Esophagus squamous epithelium (tissue), 5 donors: ENCODE measurements around the gene COL24A1. TPM values are rescaled to one million over a fixed set of nuclear protein-coding genes. Genes with fewer than 3 reads are reported as not detected.

Experiments
- DNase-seq: peaks from one replicate; lab custom pipeline; 2025; lab: John Stamatoyannopoulos, UW
- H3K27ac ChIP-seq, 4 donors: fragments of 200-600 bp; sonication (generic); one replicate each; pipeline ENCODE4 v1.5.1; 2016 to 2019; ENCODE audit warnings: mild to moderate bottlenecking in 1 of 4
- H3K27me3 ChIP-seq, 4 donors: fragments of 200-600 bp; sonication (generic); 1 replicate in 3 of 4; 2 replicates in 1 of 4; pipeline versions ENCODE4 v1.5.1 to v1.6.0; 2017 to 2021; ENCODE audit warnings: antibody characterized with exemption in 1 of 4
- H3K36me3 ChIP-seq, 3 donors: fragments of 200-600 bp; sonication (generic); one replicate each; pipeline ENCODE4 v1.5.1; 2016 to 2019
- H3K4me1 ChIP-seq, 3 donors: fragments of 200-600 bp; sonication (generic); one replicate each; pipeline ENCODE4 v1.5.1; 2017 to 2019
- H3K4me3 ChIP-seq, 4 donors: fragments of 200-600 bp; sonication (generic); 1 replicate in 3 of 4; 2 replicates in 1 of 4; pipeline ENCODE4 v1.5.1; 2016 to 2019; ENCODE audit warnings: mild to moderate bottlenecking in 2 of 4, moderate library complexity in 1 of 4
- H3K9me3 ChIP-seq, 3 donors: fragments of 200-600 bp; sonication (generic); one replicate each; pipeline ENCODE4 v1.5.1; 2016 to 2019
- CTCF ChIP-seq, 6 experiments: fragments of 450-650 bp in 4 of 6; fragments of 200-600 bp in 2 of 6; sonication (generic) in 2 of 6; IDR thresholded peaks; one replicate each; pipeline ENCODE4 v1.5.1; 2016 to 2019; ENCODE audit warnings: antibody characterized with exemption in 6 of 6, mild to moderate bottlenecking in 4 of 6, moderate library complexity in 4 of 6
- POLR2A ChIP-seq, 4 donors: fragments of 450-650 bp; IDR thresholded peaks; one replicate each; pipeline ENCODE4 v1.6.1; 2017; ENCODE audit warnings: antibody characterized with exemption in 4 of 4, mild to moderate bottlenecking in 4 of 4, moderate library complexity in 3 of 4
- WGBS, 2 donors: methylation state at CpG; one replicate each; pipeline ENCODE4 v1.1.5; 2018; 5-methylcytosine and 5-hydroxymethylcytosine counted together
- intact Hi-C: fragments of 100-400 bp; cut with DNase I; formaldehyde crosslinking; loops from one replicate; pipeline ENCODE4 v1.15.0; 2022
- total RNA-seq, 4 donors: library from RNA; depleted of rRNA; stranded (reverse); fragments of >200 nt; gene quantifications; one replicate each; pipeline ENCODE4 v1.1.0, GENCODE V29; 2016
- donor health status: DM: yes; HTN: yes; CAD: no.

The COL24A1 gene
- total RNA-seq, 4 donors from 2014 or later: 0.15 to 0.38 TPM; not detected in 2

- no peak overlapping the region for H3K4me3 ChIP-seq
- H3K36me3 ChIP-seq: no peaks in the 10 kb centered on the region
- intact Hi-C loops: no loop called here
- DNase-seq: no peak
- H3K9me3 ChIP-seq: no peaks in the 10 kb centered on the region
- TF ChIP-seq CTCF (IDR thresholded peaks at IDR 0.05) (no peak), POLR2A (IDR thresholded peaks at IDR 0.05) (no peak)
- H3K27ac ChIP-seq: no peak overlapping the region
- no peaks in the 10 kb centered on the region for H3K27me3 ChIP-seq
- WGBS, 2 donors: 88 to 90% methylated on average over 1 of the region's 1 CpG
- no peaks in the 10 kb centered on the region for H3K4me1 ChIP-seq
Observed at GRCh38 chr1:86190873-86191272, 34.3 kb upstream of the COL24A1 start.

GRCh38 chr1:86184426-86184825 lies 27.9 kb upstream of the COL24A1 start:
- no peaks in the 10 kb centered on the region for H3K36me3 ChIP-seq
- H3K27ac ChIP-seq: no peak overlapping the region
- intact Hi-C loops: no loop called here
- 69 to 77% methylated on average over 1 of the region's 1 CpG for WGBS, 2 donors
- H3K4me1 ChIP-seq: no peaks in the 10 kb centered on the region
- TF ChIP-seq CTCF (IDR thresholded peaks at IDR 0.05) (no peak), POLR2A (IDR thresholded peaks at IDR 0.05) (no peak)
- H3K4me3 ChIP-seq: no peak overlapping the region
- no peak for DNase-seq
- H3K27me3 ChIP-seq: no peaks in the 10 kb centered on the region
- no peaks in the 10 kb centered on the region for H3K9me3 ChIP-seq

GRCh38 chr1:86183810-86184209 lies 27.2 kb upstream of the COL24A1 start:
- no peak overlapping the region for H3K4me3 ChIP-seq
- TF ChIP-seq POLR2A (IDR thresholded peaks at IDR 0.05) (no peak), CTCF (IDR thresholded peaks at IDR 0.05) (no peak)
- no peak overlapping the region for H3K27ac ChIP-seq
- no peaks in the 10 kb centered on the region for H3K9me3 ChIP-seq
- intact Hi-C loops: no loop called here
- no peak for DNase-seq
- H3K36me3 ChIP-seq: no peaks in the 10 kb centered on the region
- no peaks in the 10 kb centered on the region for H3K4me1 ChIP-seq
- H3K27me3 ChIP-seq: no peaks in the 10 kb centered on the region
- WGBS, 2 donors: 50 to 67% methylated on average over 1 of the region's 1 CpG

GRCh38 chr1:86176226-86176625 lies 19.7 kb upstream of the COL24A1 start:
- H3K36me3 ChIP-seq: no peaks in the 10 kb centered on the region
- intact Hi-C loops: no loop called here
- no peak overlapping the region for H3K4me3 ChIP-seq
- DNase-seq: no peak
- no peaks in the 10 kb centered on the region for H3K4me1 ChIP-seq
- no peaks in the 10 kb centered on the region for H3K27me3 ChIP-seq
- TF ChIP-seq CTCF (IDR thresholded peaks at IDR 0.05) (no peak), POLR2A (IDR thresholded peaks at IDR 0.05) (no peak)
- H3K27ac ChIP-seq: no peak overlapping the region
- 59 to 70% methylated on average over 5 of the region's 5 CpGs for WGBS, 2 donors
- H3K9me3 ChIP-seq: no peaks in the 10 kb centered on the region

GRCh38 chr1:86175756-86176155 lies 19.2 kb upstream of the COL24A1 start:
- intact Hi-C loops: no loop called here
- no peaks in the 10 kb centered on the region for H3K36me3 ChIP-seq
- H3K27ac ChIP-seq: no peak overlapping the region
- TF ChIP-seq CTCF (IDR thresholded peaks at IDR 0.05): no peak
- TF ChIP-seq POLR2A (IDR thresholded peaks at IDR 0.05): no peak
- WGBS, 2 donors: 11 to 12% methylated on average over 5 of the region's 5 CpGs
- no peak for DNase-seq
- H3K4me3 ChIP-seq: no peak overlapping the region
- H3K9me3 ChIP-seq: no peaks in the 10 kb centered on the region
- H3K27me3 ChIP-seq: no peaks in the 10 kb centered on the region
- no peaks in the 10 kb centered on the region for H3K4me1 ChIP-seq
